ENCODE measurements around the gene ACKR1.

The ACKR1 gene

GRCh38 chr1:159248311-159248710 is 43.6 kb downstream of the ACKR1 start:
- Histone ChIP-seq H3K4me3 (replicated peaks; ENCODE audit: insufficient read depth, low read length) (no peak overlapping the region), H3K27me3 (ENCODE audit: insufficient read depth, poor library complexity, severe bottlenecking) (no peaks in the 10 kb centered on the region), H3K27ac (replicated peaks) (no peak overlapping the region)
- TF ChIP-seq, protein P1, sequence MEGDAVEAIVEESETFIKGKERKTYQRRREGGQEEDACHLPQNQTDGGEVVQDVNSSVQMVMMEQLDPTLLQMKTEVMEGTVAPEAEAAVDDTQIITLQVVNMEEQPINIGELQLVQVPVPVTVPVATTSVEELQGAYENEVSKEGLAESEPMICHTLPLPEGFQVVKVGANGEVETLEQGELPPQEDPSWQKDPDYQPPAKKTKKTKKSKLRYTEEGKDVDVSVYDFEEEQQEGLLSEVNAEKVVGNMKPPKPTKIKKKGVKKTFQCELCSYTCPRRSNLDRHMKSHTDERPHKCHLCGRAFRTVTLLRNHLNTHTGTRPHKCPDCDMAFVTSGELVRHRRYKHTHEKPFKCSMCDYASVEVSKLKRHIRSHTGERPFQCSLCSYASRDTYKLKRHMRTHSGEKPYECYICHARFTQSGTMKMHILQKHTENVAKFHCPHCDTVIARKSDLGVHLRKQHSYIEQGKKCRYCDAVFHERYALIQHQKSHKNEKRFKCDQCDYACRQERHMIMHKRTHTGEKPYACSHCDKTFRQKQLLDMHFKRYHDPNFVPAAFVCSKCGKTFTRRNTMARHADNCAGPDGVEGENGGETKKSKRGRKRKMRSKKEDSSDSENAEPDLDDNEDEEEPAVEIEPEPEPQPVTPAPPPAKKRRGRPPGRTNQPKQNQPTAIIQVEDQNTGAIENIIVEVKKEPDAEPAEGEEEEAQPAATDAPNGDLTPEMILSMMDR (IDR thresholded peaks at IDR 0.05; ENCODE audit: insufficient read depth, low read length) = no peak
- no peak for TF ChIP-seq REST (IDR thresholded peaks at IDR 0.05; ENCODE audit: insufficient replicate concordance, low read depth)
- TF ChIP-seq POLR2AphosphoS5 (IDR thresholded peaks at IDR 0.05; ENCODE audit: low read depth) = no peak
- no peak for TF ChIP-seq GABPA (IDR thresholded peaks at IDR 0.05; ENCODE audit: low read depth)
- no peak for TF ChIP-seq SPI1 (IDR thresholded peaks at IDR 0.05; ENCODE audit: borderline replicate concordance, low read depth)
- no peak for DNase-seq (ENCODE audit: low read depth in 1 of 2, low spot score in 1 of 2)

GRCh38 chr1:159250638-159251216 is 46.1 kb downstream of the ACKR1 start:
- Histone ChIP-seq H3K4me3 (replicated peaks; ENCODE audit: insufficient read depth, low read length) (no peak overlapping the region), H3K27ac (replicated peaks) (no peak overlapping the region), H3K27me3 (ENCODE audit: insufficient read depth, poor library complexity, severe bottlenecking) (no peaks in the 10 kb centered on the region)
- TF ChIP-seq SPI1 (IDR thresholded peaks at IDR 0.05; ENCODE audit: borderline replicate concordance, low read depth) (peak; percentile 52; the same call in 1 of the 2 replicates), GABPA (IDR thresholded peaks at IDR 0.05; ENCODE audit: low read depth) (no peak)
- peak in 1 of 2 experiments; percentile 47 for DNase-seq (ENCODE audit: low read depth in 1 of 2, low spot score in 1 of 2)
